Activated gamma-delta T cell (primary cell): Measurements from ENCODE around the gene COPZ1.

ENCODE experiments used
- DNase-seq: peaks from one replicate; lab custom pipeline; 2025; lab: John Stamatoyannopoulos, UW

Gene COPZ1

GRCh38 chr12:54358191-54358944 lies 33.4 kb downstream of the COPZ1 start:
- DNase-seq, result no peak

GRCh38 chr12:54358945-54359761 lies 34.2 kb downstream of the COPZ1 start:
- peak; percentile 72 for DNase-seq

GRCh38 chr12:54359762-54360351 lies 34.9 kb downstream of the COPZ1 start:
- DNase-seq, result no peak

GRCh38 chr12:54360717-54361456 lies 36.0 kb downstream of the COPZ1 start:
- no peak for DNase-seq

- DNase-seq, result no peak
Observed at GRCh38 chr12:54363047-54363446, 38.1 kb downstream of the COPZ1 start.

GRCh38 chr12:54363618-54364017 lies 38.7 kb downstream of the COPZ1 start:
- no peak for DNase-seq

GRCh38 chr12:54364413-54364812 lies 39.5 kb downstream of the COPZ1 start, which contains the start of gene GPR84:
TSS of gene GPR84 (minus strand) at chr12:54364486. CDS start at chr12:54363851, 635 bp downstream.
- no peak for DNase-seq

GRCh38 chr12:54368025-54368708 lies 43.2 kb downstream of the COPZ1 start:
- no peak for DNase-seq

GRCh38 chr12:54368709-54369596 lies 44.0 kb downstream of the COPZ1 start:
- peak; percentile 38 for DNase-seq

- DNase-seq, result no peak
Observed at GRCh38 chr12:54369597-54370131, 44.7 kb downstream of the COPZ1 start.

- no peak for DNase-seq
Observed at GRCh38 chr12:54370171-54370730, 45.3 kb downstream of the COPZ1 start.

GRCh38 chr12:54371328-54372112 lies 46.6 kb downstream of the COPZ1 start:
- no peak for DNase-seq

- DNase-seq, result no peak
Observed at GRCh38 chr12:54372113-54372806, 47.3 kb downstream of the COPZ1 start.

- DNase-seq, result no peak
Observed at GRCh38 chr12:54373649-54374561, 49.0 kb downstream of the COPZ1 start.

GRCh38 chr12:54374562-54375258 lies 49.8 kb downstream of the COPZ1 start:
- DNase-seq, result no peak

GRCh38 chr12:54375259-54375579 lies 50.3 kb downstream of the COPZ1 start:
- no peak for DNase-seq

- no peak for DNase-seq
Observed at GRCh38 chr12:54376596-54376995, 51.7 kb downstream of the COPZ1 start.
